Gastrocnemius medialis (tissue), 4 donors: ENCODE data around the gene SHISAL1. TPM values are rescaled to one million over a fixed set of nuclear protein-coding genes. Genes with fewer than 3 reads are reported as not detected.

Experiments used
- ATAC-seq, 2 donors: fragments of 150-250 bp; one replicate each; pipeline ENCODE4 v1.9.1; 2016
- DNase-seq, 2 donors: peaks; one replicate each; pipeline ENCODE4 v3.0.0-alpha.2; 2019
- H3K27ac ChIP-seq, 4 donors: fragments of 200-600 bp; sonication (generic); 1 replicate in 1 of 4; 2 replicates in 3 of 4; pipeline ENCODE4 v1.5.1; 2016 to 2018; ENCODE audit warnings: mild to moderate bottlenecking in 2 of 4, moderate library complexity in 1 of 4
- H3K27me3 ChIP-seq, 3 donors: fragments of 200-600 bp; sonication (generic) in 2 of 3; 1 replicate in 1 of 3; 2 replicates in 2 of 3; pipeline versions ENCODE4 v1.5.1 to v1.6.0; 2016 to 2019; ENCODE audit warnings: mild to moderate bottlenecking in 1 of 3, moderate library complexity in 1 of 3
- H3K36me3 ChIP-seq, 2 donors: fragments of 200-600 bp; sonication (generic) in 1 of 2; one replicate each; pipeline ENCODE4 v1.5.1; 2017 to 2018
- H3K4me1 ChIP-seq, 2 donors: fragments of 200-600 bp; sonication (generic) in 1 of 2; one replicate each; pipeline ENCODE4 v1.5.1; 2016 to 2017; ENCODE audit warnings: mild to moderate bottlenecking in 2 of 2
- H3K4me3 ChIP-seq, 4 donors: fragments of 200-600 bp; sonication (generic) in 3 of 4; 1 replicate in 1 of 4; 2 replicates in 3 of 4; pipeline ENCODE4 v1.5.1; 2016 to 2019; ENCODE audit warnings: mild to moderate bottlenecking in 2 of 4
- H3K9me3 ChIP-seq, 3 donors: fragments of 200-600 bp; sonication (generic) in 2 of 3; 1 replicate in 1 of 3; 2 replicates in 2 of 3; pipeline ENCODE4 v1.5.1; 2016 to 2019
- CTCF ChIP-seq, 5 experiments: fragments of 450-650 bp in 3 of 5; fragments of 200-600 bp in 2 of 5; sonication (generic) in 2 of 5; IDR thresholded peaks in 4 of 5; conservative IDR thresholded peaks in 1 of 5; 1 replicate in 4 of 5; 2 replicates in 1 of 5; pipeline ENCODE4 v1.5.1; 2016 to 2019; ENCODE audit warnings: antibody characterized with exemption in 5 of 5, mild to moderate bottlenecking in 3 of 5, moderate library complexity in 3 of 5
- POLR2A ChIP-seq, 2 donors: fragments of 450-650 bp; IDR thresholded peaks; one replicate each; pipeline ENCODE4 v1.6.1; 2017; ENCODE audit warnings: antibody characterized with exemption in 2 of 2, mild to moderate bottlenecking in 2 of 2, moderate library complexity in 2 of 2
- in situ Hi-C, 4 donors: fragments of 200-750 bp; cut with MboI; loops; one replicate each; pipeline versions ENCODE4 v1.15.0 to v1.8.0; 2017; ENCODE audit warnings: low sequenced_read_pairs in 4 of 4
- intact Hi-C: fragments of 100-400 bp; cut with DNase I; formaldehyde crosslinking; loops from one replicate; pipeline ENCODE4 v1.15.1; 2023; ENCODE audit warnings: low total_unique reads
- total RNA-seq, 4 donors: library from RNA; depleted of rRNA; stranded (reverse); fragments of >200 nt; gene quantifications; one replicate each; pipeline versions ENCODE4 v1.1.0 to v1.2.3, GENCODE V29; 2016

Gene SHISAL1
- total RNA-seq, 4 donors from 2014 or later = 0.03 to 0.10 TPM; not detected in 2

- Histone ChIP-seq H3K36me3 (no peaks in the 10 kb centered on the region), H3K27ac (no peak overlapping the region), H3K4me1 (no peaks in the 10 kb centered on the region), H3K27me3 (peaks cover 19 to 32% (median 31%) of the 10 kb centered on the region in 3 donors), H3K9me3 (no peaks in the 10 kb centered on the region), H3K4me3 (no peak overlapping the region)
- TF ChIP-seq CTCF (IDR thresholded peaks at IDR 0.05 in 4 of 5, conservative IDR thresholded peaks at IDR 0.05 in 1 of 5) = no peak
- no peak for TF ChIP-seq POLR2A (IDR thresholded peaks at IDR 0.05)
- in situ Hi-C loops (no loop called here), intact Hi-C loops (no loop called here)
- ATAC-seq = no peak
- DNase-seq = no peak
These were observed 39.1 kb upstream of the SHISAL1 start for GRCh38 chr22:44351685-44352377.

GRCh38 chr22:44351037-44351436 lies 38.3 kb upstream of the SHISAL1 start:
- Histone ChIP-seq H3K36me3 (no peaks in the 10 kb centered on the region), H3K9me3 (no peaks in the 10 kb centered on the region), H3K27ac (no peak overlapping the region), H3K27me3 (peaks cover 19 to 33% (median 32%) of the 10 kb centered on the region in 3 donors), H3K4me1 (no peaks in the 10 kb centered on the region), H3K4me3 (no peak overlapping the region)
- no peak for TF ChIP-seq POLR2A (IDR thresholded peaks at IDR 0.05)
- TF ChIP-seq CTCF (IDR thresholded peaks at IDR 0.05 in 4 of 5, conservative IDR thresholded peaks at IDR 0.05 in 1 of 5) = no peak
- no peak for ATAC-seq
- in situ Hi-C loops (no loop called here), intact Hi-C loops (no loop called here)
- no peak for DNase-seq

- H3K27me3 ChIP-seq = peaks cover 19 to 33% (median 32%) of the 10 kb centered on the region in 3 donors
- in situ Hi-C loops (no loop called here), intact Hi-C loops (no loop called here)
- DNase-seq (no peak), ATAC-seq (no peak)
- no peak overlapping the region for H3K27ac ChIP-seq
- no peaks in the 10 kb centered on the region for H3K9me3 ChIP-seq
- no peak overlapping the region for H3K4me3 ChIP-seq
- H3K36me3 ChIP-seq = no peaks in the 10 kb centered on the region
- no peak for TF ChIP-seq CTCF (IDR thresholded peaks at IDR 0.05 in 4 of 5, conservative IDR thresholded peaks at IDR 0.05 in 1 of 5)
- TF ChIP-seq POLR2A (IDR thresholded peaks at IDR 0.05) = no peak
- H3K4me1 ChIP-seq = no peaks in the 10 kb centered on the region
These were observed 36.8 kb upstream of the SHISAL1 start for GRCh38 chr22:44349594-44349993.

- Histone ChIP-seq H3K27me3 (peaks cover 17 to 32% (median 29%) of the 10 kb centered on the region in 3 donors), H3K9me3 (no peaks in the 10 kb centered on the region), H3K4me1 (no peaks in the 10 kb centered on the region), H3K27ac (no peak overlapping the region), H3K4me3 (no peak overlapping the region), H3K36me3 (no peaks in the 10 kb centered on the region)
- in situ Hi-C loops (no loop called here), intact Hi-C loops (no loop called here)
- no peak for TF ChIP-seq POLR2A (IDR thresholded peaks at IDR 0.05)
- no peak for TF ChIP-seq CTCF (IDR thresholded peaks at IDR 0.05 in 4 of 5, conservative IDR thresholded peaks at IDR 0.05 in 1 of 5)
- ATAC-seq = no peak
- no peak for DNase-seq
These were observed 36.3 kb upstream of the SHISAL1 start for GRCh38 chr22:44348971-44349560.
